Measurements from ENCODE around the gene WDR12.

Gene WDR12

DNA sequence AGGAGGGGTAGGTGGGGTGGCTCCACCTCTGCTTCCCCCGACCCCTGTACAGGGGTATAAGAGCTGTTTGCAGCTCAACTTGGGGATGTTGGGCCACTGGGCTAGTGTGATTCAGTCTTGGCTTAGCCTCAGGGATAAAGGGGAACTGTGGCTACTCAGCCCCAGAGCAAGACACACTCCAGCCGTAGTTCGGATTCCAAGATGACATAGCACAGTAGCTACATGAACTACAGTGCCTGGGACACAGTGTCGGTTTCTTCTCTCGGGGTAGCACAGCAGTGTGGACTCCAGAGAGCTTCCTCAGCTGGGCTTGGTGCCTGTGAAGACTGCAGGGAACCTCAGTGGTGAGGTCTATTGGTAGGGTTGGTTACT is 21.7 kb upstream of the WDR12 start:
- TF ChIP-seq SIN3A (IDR thresholded peaks at IDR 0.05; ENCODE audit: borderline replicate concordance, insufficient read depth, low read length) (no peak), FOXP2 (optimal IDR thresholded peaks at IDR 0.05; ENCODE audit: borderline replicate concordance, extremely low read depth, extremely low read length, insufficient read depth) (no peak), POLR2AphosphoS5 (IDR thresholded peaks at IDR 0.05; ENCODE audit: low read depth, low read length) (no peak), TAF1 (IDR thresholded peaks at IDR 0.05; ENCODE audit: borderline replicate concordance, insufficient read depth, low read length) (no peak)
- TF ChIP-seq, protein P1, sequence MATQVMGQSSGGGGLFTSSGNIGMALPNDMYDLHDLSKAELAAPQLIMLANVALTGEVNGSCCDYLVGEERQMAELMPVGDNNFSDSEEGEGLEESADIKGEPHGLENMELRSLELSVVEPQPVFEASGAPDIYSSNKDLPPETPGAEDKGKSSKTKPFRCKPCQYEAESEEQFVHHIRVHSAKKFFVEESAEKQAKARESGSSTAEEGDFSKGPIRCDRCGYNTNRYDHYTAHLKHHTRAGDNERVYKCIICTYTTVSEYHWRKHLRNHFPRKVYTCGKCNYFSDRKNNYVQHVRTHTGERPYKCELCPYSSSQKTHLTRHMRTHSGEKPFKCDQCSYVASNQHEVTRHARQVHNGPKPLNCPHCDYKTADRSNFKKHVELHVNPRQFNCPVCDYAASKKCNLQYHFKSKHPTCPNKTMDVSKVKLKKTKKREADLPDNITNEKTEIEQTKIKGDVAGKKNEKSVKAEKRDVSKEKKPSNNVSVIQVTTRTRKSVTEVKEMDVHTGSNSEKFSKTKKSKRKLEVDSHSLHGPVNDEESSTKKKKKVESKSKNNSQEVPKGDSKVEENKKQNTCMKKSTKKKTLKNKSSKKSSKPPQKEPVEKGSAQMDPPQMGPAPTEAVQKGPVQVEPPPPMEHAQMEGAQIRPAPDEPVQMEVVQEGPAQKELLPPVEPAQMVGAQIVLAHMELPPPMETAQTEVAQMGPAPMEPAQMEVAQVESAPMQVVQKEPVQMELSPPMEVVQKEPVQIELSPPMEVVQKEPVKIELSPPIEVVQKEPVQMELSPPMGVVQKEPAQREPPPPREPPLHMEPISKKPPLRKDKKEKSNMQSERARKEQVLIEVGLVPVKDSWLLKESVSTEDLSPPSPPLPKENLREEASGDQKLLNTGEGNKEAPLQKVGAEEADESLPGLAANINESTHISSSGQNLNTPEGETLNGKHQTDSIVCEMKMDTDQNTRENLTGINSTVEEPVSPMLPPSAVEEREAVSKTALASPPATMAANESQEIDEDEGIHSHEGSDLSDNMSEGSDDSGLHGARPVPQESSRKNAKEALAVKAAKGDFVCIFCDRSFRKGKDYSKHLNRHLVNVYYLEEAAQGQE (IDR thresholded peaks at IDR 0.05; ENCODE audit: insufficient read depth in 1 of 2, low read depth in 2 of 2, low read length in 2 of 2): no peak

DNA sequence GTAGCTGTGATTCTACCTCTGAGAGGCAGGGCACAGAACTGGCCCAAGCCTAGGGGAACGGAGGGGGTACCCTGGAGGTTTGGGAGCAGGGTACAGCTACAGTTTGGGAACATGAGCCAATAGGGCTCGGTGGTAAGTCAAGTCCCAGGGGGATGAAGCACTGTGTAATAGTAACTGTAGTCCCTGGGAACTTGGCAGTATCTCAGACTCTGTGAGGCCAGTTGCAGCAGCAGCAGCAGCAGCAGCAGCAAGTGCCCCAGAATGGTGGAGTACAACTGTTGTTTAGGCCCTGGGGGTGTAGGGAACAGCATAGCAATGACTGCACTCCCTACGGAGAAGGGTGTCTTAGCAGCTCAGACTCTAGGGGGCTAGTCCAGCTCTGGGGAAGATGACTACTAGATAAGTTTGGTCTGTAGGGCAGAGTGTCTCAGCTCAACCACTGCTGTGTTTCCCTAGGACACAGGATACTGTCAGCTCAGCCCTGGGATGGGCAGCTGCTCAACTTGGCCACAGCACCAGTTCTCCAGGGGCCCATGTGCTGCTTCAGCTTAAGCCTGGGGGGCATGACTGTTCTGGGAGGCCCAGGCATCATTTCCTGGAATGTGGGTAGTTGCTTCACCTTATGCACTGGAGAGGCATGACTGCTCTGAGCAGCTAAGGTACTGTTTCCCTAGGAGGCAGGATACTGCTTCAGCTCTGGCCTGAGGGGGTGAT is 21.1 kb upstream of the WDR12 start:
- TF ChIP-seq POLR2AphosphoS5 (IDR thresholded peaks at IDR 0.05; ENCODE audit: low read depth, low read length): no peak
- TF ChIP-seq TAF1 (IDR thresholded peaks at IDR 0.05; ENCODE audit: borderline replicate concordance, insufficient read depth, low read length): no peak
- TF ChIP-seq, protein P1 (IDR thresholded peaks at IDR 0.05; ENCODE audit: insufficient read depth in 1 of 2, low read depth in 2 of 2, low read length in 2 of 2): no peak
- no peak for TF ChIP-seq FOXP2 (optimal IDR thresholded peaks at IDR 0.05; ENCODE audit: borderline replicate concordance, extremely low read depth, extremely low read length, insufficient read depth)
- no peak for TF ChIP-seq SIN3A (IDR thresholded peaks at IDR 0.05; ENCODE audit: borderline replicate concordance, insufficient read depth, low read length)

DNA sequence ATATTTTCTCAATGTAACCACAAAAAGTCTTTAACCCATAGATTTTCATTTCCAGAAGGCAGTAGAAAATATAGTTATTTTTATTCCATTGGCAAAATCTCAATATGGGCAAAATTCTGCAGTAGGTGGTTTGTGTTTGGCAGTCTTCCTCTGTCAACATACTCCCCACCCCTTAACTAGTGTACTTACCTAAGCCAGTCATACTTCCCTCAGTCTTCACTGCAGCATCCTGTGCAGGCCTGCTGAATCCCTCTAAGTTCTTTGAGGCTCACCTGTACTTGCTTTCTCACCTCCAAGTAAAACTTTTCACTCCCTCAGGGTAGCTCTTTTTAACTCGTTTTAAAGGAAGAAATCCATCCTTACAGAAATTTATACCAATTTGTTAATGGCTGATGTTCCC is 7.4 kb upstream of the WDR12 start:
- TF ChIP-seq TAF1 (IDR thresholded peaks at IDR 0.05; ENCODE audit: borderline replicate concordance, insufficient read depth, low read length) (no peak), FOXP2 (optimal IDR thresholded peaks at IDR 0.05; ENCODE audit: borderline replicate concordance, extremely low read depth, extremely low read length, insufficient read depth) (no peak), POLR2AphosphoS5 (IDR thresholded peaks at IDR 0.05; ENCODE audit: low read depth, low read length) (no peak)
- TF ChIP-seq, protein P1 (IDR thresholded peaks at IDR 0.05; ENCODE audit: insufficient read depth in 1 of 2, low read depth in 2 of 2, low read length in 2 of 2): no peak

DNA sequence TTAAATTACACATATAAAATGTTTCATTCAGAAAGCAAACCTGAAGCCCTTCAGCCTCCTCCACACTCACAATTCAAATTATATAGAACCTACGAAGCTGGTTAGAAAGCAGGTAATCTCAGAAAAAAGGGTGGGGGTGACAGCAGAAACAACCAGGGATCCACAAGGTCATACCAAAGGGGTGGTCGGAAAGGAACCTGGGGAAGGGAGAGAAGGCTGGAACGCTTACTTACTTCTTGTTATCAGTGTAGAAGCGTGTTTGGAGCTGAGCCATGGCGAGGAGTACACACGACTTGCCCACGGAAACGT is 316 bp downstream of the WDR12 start:
- TF ChIP-seq SIN3A (IDR thresholded peaks at IDR 0.05; ENCODE audit: borderline replicate concordance, insufficient read depth, low read length) (no peak), FOXP2 (optimal IDR thresholded peaks at IDR 0.05; ENCODE audit: borderline replicate concordance, extremely low read depth, extremely low read length, insufficient read depth) (no peak), TAF1 (IDR thresholded peaks at IDR 0.05; ENCODE audit: borderline replicate concordance, insufficient read depth, low read length) (no peak), POLR2AphosphoS5 (IDR thresholded peaks at IDR 0.05; ENCODE audit: low read depth, low read length) (no peak)
- TF ChIP-seq, protein P1 (IDR thresholded peaks at IDR 0.05; ENCODE audit: insufficient read depth in 1 of 2, low read depth in 2 of 2, low read length in 2 of 2): no peak

DNA sequence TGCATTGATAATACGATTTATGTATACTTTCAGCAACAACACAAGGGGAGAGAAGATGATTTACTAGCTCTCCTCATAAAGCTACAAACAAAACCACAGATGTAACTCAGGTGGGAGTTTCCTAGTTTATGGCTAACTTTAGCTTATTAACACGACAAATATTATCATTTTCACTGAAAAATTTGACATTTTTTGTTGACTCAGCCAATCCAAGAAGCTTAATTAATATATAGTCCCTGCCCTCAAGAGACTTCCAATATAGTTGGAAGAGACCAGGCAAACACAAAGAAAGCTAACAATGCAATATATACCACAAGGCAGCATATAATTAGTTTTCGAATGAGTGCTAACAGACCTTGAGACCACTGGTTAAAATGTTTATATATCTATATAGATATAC is 775 bp downstream of the WDR12 start:
- TF ChIP-seq FOXP2 (optimal IDR thresholded peaks at IDR 0.05; ENCODE audit: borderline replicate concordance, extremely low read depth, extremely low read length, insufficient read depth) (no peak), TAF1 (IDR thresholded peaks at IDR 0.05; ENCODE audit: borderline replicate concordance, insufficient read depth, low read length) (no peak), POLR2AphosphoS5 (IDR thresholded peaks at IDR 0.05; ENCODE audit: low read depth, low read length) (no peak), SIN3A (IDR thresholded peaks at IDR 0.05; ENCODE audit: borderline replicate concordance, insufficient read depth, low read length) (no peak)
- TF ChIP-seq, protein P1 (IDR thresholded peaks at IDR 0.05; ENCODE audit: insufficient read depth in 1 of 2, low read depth in 2 of 2, low read length in 2 of 2): no peak

Data from PFSK-1 (cell line).